NCI-H82 (cell line): ENCODE data around the gene SMAD7.

Source experiments
- DNase-seq: peaks from one replicate; lab custom pipeline; 2025; lab: John Stamatoyannopoulos, UW

Gene SMAD7

DNA sequence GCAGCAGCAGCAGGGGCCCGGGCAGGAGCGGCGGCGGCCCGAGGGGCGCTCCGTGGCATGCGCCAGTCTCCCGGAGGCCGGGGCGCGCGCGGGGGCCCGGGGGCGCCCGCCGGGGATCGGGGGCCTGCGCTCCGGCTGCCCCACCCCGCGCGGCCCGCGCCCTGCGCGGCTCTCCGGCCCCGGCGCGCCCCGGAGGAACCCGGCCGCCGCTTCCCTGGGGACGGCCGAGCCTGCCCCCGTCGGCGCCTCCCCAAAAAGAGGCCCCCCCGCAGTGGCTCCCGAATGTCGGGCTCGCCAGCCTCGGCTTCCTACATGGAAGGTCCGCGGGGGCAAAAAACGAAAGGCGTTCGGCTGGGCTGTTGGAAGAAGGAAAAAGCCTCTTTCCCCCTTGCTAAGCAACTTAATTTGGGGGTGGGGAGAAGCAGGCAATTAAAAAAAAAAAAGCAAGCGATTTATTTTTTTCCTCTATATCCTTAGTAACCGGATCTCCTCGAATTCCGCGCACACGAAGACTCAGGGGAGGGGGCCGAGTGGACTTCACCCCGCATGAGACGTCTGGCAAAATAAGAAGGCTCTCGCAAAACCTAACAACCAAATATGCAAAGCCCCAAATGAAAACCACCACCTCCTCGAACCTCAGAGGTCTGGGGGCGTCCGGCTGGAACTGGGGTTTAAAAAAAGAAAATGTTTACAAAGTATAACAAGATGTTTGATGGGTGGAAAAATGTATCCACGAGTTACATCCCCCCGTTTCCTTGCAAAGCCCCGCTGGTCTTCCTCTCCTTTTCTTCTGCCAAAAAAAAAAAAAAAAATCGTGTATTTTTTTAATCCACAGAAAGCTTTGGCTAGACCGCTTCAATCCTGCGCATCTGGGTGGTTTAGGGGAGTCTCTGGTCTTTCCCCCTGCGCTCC is at the start of gene SMAD7:
TSS of gene SMAD7 (minus strand) at position 430 of the 912 bp plus-strand sequence. CDS start 541 bp downstream, outside the sequence.
- peak; percentile 50 for DNase-seq

- DNase-seq: no peak
Observed at GRCh38 chr18:48999569-48999968, 48.8 kb upstream of the SMAD7 start.

GRCh38 chr18:48997985-48998831 is 47.4 kb upstream of the SMAD7 start:
- DNase-seq: no peak

GRCh38 chr18:48997681-48997984 is 46.9 kb upstream of the SMAD7 start:
- no peak for DNase-seq

- DNase-seq: no peak
Observed at GRCh38 chr18:48996901-48997463, 46.2 kb upstream of the SMAD7 start.

DNA sequence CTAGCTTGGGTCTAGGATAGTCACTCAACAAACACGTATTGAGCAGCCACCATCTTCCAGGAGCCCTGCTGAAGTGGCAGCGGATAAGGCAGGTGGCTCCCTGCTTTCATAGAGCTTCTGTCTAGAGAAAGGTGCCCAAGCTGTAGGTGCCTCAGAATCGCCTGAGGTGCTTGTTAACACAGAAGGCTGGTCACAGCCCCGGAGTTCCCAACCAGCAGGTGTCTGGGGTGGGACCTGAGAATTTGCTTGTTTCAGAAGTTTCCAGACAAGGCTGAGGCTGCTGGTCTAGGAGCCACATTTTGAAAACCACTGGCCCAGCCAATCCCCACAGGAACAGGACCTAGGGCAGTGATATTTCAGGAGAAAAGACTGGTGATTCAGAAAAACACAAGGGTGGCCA is 45.3 kb upstream of the SMAD7 start:
- no peak for DNase-seq

DNA sequence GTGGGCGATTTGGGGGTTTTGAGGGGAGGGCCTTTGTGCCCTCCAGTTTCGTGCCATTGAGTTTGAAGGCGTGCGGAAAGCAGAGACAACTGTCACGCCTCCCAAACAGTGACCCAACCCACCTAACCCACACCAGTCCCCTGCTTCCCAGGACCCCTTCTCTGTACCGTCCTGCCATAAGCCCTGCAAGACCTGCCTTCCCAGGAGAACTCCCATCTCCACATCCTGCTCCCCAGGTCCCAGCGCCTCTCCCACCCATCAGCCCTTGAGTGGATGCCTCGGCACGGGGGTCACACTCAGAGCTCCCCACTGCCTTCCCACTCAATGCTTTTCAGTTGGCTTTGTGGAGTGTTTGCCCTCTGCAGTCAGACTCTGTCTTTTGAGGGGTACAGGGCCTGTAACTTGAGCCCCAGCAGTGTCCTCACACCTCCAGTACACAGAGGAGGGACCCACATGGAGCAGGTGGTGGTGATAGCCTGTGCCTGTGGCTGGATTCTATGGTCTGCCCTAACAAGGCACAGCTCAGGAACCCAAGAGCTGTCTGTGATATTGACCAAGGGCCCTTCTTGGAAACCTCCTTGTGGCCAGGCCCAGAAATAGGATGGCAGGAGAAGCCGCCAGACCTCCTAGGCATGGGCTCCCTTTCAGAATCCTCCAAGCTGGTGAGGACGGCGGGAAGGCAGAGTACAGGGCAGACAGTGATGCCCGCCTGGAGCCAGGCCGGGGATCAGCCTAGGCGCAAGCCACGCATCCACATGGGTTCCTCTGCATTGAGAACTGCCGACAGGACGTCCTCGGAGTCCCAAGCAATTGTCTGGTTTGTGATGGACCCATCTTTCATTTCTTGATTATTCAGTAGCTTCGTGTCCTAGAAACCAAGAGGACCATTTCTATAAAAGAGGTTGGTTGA is 44.4 kb upstream of the SMAD7 start:
- DNase-seq: no peak

- DNase-seq: no peak
Observed at GRCh38 chr18:48994044-48994651, 43.4 kb upstream of the SMAD7 start.

DNA sequence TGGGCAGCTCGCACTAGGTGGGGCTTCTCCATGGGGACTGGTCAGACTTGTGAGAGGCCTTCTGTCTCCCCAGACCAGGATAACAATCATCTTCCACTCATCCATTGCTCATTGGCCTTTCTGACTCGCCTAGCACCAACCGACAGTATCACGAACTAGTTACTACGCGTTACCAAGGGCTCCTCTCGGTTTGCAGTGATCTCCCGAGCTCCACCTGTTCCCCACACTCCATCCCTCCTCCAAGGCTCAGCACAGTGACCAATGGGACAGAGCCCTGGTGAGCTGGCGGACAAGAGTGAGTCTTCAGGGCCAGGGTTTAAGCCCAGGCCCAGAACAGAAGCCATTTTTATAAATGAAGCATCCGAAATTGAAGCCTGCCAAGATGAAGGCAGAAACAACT is 42.8 kb upstream of the SMAD7 start:
- no peak for DNase-seq

- no peak for DNase-seq
Observed at GRCh38 chr18:48992791-48993555, 42.2 kb upstream of the SMAD7 start.

GRCh38 chr18:48992133-48992532 is 41.4 kb upstream of the SMAD7 start:
- no peak for DNase-seq

DNA sequence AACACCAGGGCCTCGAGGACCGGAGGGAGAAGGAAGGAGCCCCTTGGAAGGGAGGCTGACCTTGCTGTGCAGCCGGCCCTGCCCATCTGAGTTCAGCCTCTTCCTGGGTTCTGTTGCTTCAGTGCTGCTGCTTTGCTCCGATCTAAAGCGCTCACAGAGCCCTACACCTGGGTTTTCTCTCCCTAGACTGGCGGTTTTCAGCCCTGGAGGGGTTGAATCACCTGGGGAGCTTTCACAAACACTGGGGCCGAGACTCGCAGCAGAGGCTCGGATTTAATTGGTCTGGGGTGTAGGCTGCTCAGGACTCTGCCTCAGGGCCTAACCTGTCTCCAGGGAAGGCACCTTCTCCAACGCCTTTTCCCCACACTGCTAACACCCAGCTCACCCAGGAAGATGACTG is 40.9 kb upstream of the SMAD7 start:
- no peak for DNase-seq

GRCh38 chr18:48991319-48991660 is 40.5 kb upstream of the SMAD7 start:
- no peak for DNase-seq

GRCh38 chr18:48990481-48991318 is 39.9 kb upstream of the SMAD7 start:
- DNase-seq: no peak

- DNase-seq: no peak
Observed at GRCh38 chr18:48989304-48990303, 38.8 kb upstream of the SMAD7 start.

DNA sequence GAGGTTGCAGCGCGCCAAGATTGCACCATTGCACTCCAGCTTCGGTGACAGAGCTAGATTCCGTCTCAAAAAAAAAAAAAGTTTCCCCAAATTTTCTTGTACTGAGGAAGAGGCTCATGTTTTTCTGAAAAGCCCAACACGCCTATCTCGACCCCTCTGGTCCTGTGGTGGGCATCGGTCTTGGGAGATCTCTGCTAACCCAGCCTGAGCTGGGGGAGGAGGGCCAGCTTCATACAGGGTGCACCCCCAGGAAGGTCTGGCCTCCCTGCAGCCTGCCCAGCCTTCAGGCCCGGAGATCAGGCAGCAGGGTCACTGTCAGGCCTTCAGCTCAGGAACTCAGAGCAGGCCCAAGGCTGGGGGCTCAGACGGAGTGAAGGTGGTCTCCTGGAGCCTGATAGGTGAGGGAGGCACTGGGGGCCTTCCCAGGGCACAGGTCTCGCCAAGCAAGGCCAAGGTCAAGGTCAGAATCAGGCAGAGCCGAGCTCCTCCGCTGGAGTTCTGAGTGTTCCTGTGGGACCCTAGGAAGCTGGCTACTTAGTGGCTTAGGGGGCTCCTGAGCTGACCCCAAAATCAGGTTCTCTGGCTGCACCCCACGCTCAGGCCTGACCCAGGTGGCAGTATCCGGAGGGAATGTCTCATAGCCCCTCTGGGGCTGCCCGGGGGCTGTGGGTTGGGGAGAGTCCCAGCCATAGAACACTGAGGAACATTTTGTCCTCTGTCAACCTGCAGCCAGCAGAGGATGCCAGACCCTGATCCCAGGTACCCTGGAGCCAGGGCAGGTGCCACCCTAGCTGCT is 37.9 kb upstream of the SMAD7 start:
- DNase-seq: no peak

GRCh38 chr18:48987821-48988220 is 37.1 kb upstream of the SMAD7 start:
- no peak for DNase-seq
